HG03378 (cell line): Measurements from ENCODE around the gene MORN3.
"Not testable (repeated sequence)": the region's sequence is repeated elsewhere in the genome, so short reads cannot be mapped to it uniquely, and the experiment has no call there.

Experiments used
- ATAC-seq: cut with Tn5 transposase; IDR thresholded peaks from one replicate; pipeline ENCODE4 v1.9.1; 2021; ENCODE audit warnings: mild to moderate bottlenecking, moderate library complexity; ENCODE audit not compliant: unreplicated experiment

The MORN3 gene

DNA sequence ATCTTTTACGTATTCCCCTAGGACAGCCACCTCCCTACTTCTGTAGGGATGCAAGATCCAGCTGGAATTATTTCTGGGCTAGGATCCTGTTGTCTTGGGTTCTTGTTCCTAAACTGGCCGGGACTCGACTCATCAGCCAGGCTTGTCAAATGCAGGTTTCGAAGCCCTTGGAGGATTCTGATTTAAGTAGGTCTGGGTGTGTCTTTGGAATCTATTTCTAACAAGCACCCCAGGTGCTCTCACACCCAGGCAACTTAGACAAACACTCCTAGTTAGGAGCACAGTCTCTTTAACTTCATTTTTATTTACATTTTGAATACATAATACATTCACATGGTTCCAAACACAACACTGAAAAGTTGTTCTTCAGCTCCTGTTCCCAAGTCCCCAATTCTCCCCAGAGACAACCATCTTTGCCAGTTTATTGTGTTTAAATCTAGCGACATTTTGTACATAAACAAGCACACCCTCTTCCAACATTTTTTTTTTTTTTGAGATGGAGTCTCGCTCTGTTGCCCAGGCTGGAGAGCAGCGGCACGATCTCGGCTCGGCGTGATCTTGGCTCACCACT is 20.9 kb downstream of the MORN3 start:
- no peak for ATAC-seq

DNA sequence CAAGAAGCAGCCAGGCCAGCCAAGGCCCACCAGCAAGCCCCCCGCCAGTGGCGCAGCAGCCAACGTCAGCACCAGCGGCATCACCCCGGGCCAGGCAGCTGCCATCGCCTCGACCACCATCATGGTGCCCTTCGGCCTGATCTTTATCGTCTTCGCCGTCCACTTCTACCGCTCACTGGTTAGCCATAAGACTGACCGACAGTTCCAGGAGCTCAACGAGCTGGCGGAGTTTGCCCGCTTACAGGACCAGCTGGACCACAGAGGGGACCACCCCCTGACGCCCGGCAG is 28.2 kb downstream of the MORN3 start:
- ATAC-seq: no peak

- no peak for ATAC-seq
These were observed 30.9 kb downstream of the MORN3 start for GRCh38 chr12:121638298-121639202.

GRCh38 chr12:121637231-121637914 is 32.1 kb downstream of the MORN3 start:
- ATAC-seq: no peak

GRCh38 chr12:121634836-121635235 is 34.6 kb downstream of the MORN3 start:
- no peak for ATAC-seq

DNA sequence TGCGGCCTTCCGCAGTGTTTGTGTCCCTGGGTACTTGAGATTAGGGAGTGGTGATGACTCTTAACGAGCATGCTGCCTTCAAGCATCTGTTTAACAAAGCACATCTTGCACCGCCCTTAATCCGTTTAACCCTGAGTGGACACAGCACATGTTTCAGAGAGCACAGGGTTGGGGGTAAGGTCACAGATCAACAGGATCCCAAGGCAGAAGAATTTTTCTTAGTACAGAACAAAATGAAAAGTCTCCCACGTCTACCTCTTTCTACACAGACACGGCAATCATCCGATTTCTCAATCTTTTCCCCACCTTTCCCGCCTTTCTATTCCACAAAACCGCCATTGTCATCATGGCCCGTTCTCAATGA is 35.6 kb downstream of the MORN3 start:
- not testable (repeated sequence) for ATAC-seq

DNA sequence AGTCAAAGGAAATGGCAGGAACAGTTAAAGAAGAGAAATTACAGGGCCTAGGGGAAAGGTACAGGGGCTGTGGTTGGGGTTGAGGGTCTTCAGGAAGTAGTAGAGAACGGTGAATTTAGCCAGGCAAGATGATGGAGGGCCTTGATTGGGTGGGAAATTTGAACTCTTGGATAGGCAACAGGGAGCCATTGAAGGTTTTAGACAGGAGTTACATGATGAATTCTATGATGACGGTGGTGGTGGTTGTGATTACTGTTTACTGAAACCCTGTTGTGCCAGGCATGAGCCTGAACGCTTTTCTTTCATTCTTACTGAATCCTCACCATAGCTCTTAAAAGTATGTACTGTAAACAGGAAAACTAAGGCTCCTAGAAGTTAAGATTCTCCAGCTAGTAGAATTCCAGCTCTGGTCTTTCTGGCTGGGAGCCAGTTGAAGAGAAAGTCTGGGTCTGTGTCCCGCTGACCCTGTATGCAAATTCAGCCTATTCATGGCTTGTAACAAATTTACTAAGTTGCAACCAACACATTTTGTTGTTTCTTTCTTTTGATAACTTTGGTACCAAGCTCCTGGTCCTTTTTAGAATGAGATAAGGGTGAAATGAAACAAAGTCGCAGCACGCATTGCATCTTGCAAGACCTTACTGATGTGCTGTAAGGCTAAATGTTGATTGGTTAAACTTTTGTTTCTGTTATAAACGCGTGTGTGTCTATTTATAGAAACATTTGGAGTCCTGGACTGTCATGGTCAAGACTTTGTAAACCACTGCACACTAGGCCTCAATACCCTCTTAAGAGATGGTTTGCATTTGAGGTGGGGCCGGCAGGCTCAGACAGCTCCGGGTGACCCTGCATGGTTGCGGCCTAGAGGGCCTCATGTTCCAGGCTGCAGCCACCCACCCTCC is 37.1 kb downstream of the MORN3 start:
- no peak for ATAC-seq

- ATAC-seq: no peak
These were observed 38.6 kb downstream of the MORN3 start for GRCh38 chr12:121630791-121631355.

GRCh38 chr12:121628536-121628935 is 40.9 kb downstream of the MORN3 start:
- ATAC-seq: no peak

DNA sequence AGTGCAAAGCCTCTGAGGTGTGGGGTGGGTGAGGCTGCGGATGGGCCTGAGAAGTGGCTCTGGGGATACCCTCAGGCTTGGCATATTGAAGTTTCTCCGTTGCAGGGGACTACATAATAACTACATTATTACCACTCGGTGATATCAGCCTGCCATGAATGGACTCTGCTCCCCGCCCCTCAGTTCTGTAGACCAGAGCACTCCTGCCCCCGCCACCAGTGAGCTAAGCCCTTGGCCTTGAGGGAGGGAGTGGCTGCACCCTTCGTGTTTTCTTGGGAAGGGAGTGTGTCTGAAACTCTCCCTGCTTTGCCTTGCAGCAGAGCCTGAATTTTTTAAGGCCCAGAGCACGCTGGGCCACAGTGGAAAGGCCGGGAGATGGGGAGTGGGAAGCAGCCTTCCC is 41.4 kb downstream of the MORN3 start:
- no peak for ATAC-seq

DNA sequence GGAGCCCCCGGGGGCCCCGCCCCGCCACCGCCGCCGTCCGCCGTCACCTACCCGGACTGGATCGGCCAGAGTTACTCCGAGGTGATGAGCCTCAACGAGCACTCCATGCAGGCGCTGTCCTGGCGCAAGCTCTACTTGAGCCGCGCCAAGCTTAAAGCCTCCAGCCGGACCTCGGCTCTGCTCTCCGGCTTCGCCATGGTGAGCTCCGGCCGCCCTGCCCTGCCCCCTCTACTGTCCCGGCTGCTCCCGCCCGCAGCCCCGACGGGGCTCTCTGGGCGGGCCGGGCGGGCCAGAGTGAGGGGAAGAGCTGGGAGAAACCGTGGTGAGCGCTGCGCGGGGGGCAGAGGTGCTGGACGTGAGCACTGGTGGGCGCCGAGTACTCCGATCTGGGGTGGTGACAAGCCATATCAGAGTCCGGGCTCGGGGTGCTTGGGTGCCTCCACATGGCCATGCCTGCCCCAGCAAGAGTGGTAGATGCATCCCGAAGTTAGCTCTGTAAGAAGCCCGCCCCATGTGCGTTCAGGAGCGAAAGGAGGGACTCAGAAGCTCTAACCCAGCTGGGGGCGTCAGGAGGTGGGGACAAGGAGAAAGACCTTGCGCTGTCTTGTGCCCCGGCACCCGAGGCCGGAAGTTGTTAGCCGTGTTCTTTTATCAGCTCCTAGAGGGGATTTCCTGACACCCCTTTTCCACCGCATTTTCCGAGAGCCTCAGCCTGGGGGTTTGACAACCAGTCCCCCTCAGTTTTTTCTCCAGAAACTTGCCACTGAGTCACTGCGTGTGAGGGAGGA is 42.4 kb downstream of the MORN3 start:
- peak; percentile 32 for ATAC-seq

DNA sequence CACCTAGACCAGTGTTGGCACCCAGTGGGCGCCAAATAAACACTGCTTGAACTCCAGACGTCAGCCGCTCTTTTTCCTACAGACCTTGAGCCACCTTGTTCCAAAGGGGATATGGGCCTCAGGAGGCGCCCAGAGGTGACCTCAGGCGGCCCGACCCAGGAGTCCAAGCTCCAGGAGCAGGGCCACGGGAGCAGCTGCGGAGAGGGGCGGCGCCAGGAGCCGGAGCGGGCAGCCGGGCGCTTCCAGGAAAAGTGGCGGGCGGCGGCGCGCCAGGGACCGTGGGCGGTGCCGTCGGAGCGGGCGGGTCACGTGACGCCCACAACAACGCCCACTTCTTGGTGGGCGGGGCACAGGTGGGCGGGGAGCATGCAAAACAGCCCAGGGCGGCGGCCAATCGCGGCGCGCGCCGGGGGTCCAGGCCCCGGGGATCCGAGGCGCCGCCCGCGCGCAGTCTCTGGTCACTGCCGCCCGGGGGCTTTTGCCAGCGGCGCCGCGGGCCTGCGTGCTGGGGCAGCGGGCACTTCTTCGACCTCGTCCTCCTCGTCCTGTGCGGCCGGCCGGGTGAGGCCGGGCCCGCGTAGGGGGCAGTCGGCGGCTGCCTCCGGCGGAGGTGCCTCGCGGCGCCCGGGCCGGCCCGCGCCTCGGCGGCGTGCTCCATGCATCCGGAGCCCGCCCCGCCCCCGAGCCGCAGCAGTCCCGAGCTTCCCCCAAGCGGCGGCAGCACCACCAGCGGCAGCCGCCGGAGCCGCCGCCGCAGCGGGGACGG is 43.2 kb downstream of the MORN3 start, which contains the start of gene ORAI1:
Gene ORAI1 (plus strand): TSS at position 444 of the 766 bp plus-strand sequence.
- peak; percentile 47 for ATAC-seq

DNA sequence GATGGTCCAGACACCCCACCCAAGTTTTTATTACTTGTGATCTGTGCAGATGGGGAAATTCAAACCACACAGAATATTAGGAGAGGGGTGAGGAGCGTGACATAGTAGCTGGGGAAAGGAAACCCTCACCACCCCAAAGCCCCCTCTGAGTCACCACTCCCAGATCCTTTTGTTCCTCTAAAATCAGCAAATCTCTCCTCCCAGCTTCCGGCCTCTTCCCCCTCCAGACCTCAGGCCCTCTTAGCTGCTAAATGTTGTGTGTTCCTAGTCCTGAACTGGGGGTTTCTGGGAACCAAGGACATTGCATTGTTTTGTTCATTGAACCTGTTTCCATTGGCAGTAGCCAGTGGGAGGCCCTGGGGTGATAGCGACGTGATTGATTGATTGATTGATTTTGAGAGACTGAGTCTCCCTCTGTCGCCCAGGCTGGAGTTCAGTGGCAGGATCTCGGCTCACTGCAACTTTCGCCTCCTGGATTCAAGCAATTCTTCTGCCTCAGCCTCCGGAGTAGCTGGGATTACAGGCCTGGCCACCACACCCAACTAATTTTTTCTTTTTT is 49.0 kb downstream of the MORN3 start:
- no peak for ATAC-seq

GRCh38 chr12:121618659-121619233 is 50.7 kb downstream of the MORN3 start:
- ATAC-seq: no peak

- ATAC-seq: no peak
These were observed 54.5 kb downstream of the MORN3 start for GRCh38 chr12:121614872-121615467.

GRCh38 chr12:121613462-121613861 is 56.0 kb downstream of the MORN3 start:
- ATAC-seq: no peak

DNA sequence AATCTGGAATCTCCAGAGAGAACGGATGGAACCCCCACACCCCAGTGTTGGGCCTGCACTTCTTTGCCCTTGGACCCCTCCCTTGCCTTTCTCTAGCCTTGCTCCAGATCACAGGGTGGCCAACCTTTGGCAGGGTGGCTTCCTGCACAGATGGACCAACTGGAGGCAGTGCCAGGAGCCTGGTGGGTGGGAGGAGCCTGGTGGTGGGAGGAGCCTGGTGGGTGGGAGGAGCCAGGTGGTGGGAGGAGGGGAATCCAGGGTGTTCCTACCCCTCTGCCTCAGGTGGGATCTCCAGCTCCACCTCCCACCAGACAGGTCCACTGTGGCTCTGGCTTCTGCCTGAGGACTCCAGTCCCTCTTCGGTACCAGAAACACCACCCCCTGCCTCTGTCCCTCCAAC is 58.1 kb downstream of the MORN3 start:
- ATAC-seq: no peak
